ENCODE measurements around the gene POC1B. TPM values are rescaled to one million over a fixed set of nuclear protein-coding genes. Genes with fewer than 3 reads are reported as not detected.

Gene POC1B
- total RNA-seq, 1 donor from 2014 or later: 5.7 TPM

- H3K36me3 Mint-ChIP-seq (ENCODE audit: unreplicated experiment): peaks cover 7% of the 10 kb centered on the region
- TF ChIP-seq CTCF (IDR thresholded peaks at IDR 0.05; ENCODE audit: partially characterized antibody, unreplicated experiment): no peak
- peaks cover 14% of the 10 kb centered on the region for H3K9me3 Mint-ChIP-seq (ENCODE audit: unreplicated experiment)
- no peak overlapping the region for H3K27ac Mint-ChIP-seq (ENCODE audit: unreplicated experiment)
- no peak for DNase-seq
- H3K4me3 Mint-ChIP-seq (ENCODE audit: unreplicated experiment): no peak overlapping the region
- no peaks in the 10 kb centered on the region for H3K4me1 Mint-ChIP-seq (ENCODE audit: low read depth, unreplicated experiment)
- peaks cover 1% of the 10 kb centered on the region for H3K27me3 Mint-ChIP-seq (ENCODE audit: unreplicated experiment)
Observed at GRCh38 chr12:89439941-89440340, 85.9 kb downstream of the POC1B start.

GRCh38 chr12:89437231-89437630, 88.6 kb downstream of the POC1B start:
- Mint-ChIP-seq H3K9me3 (ENCODE audit: unreplicated experiment) (peaks cover 12% of the 10 kb centered on the region), H3K4me1 (ENCODE audit: low read depth, unreplicated experiment) (no peaks in the 10 kb centered on the region), H3K27ac (ENCODE audit: unreplicated experiment) (no peak overlapping the region), H3K4me3 (ENCODE audit: unreplicated experiment) (no peak overlapping the region), H3K36me3 (ENCODE audit: unreplicated experiment) (peaks cover 7% of the 10 kb centered on the region), H3K27me3 (ENCODE audit: unreplicated experiment) (no peaks in the 10 kb centered on the region)
- TF ChIP-seq CTCF (IDR thresholded peaks at IDR 0.05; ENCODE audit: partially characterized antibody, unreplicated experiment): no peak
- no peak for DNase-seq

- H3K4me3 Mint-ChIP-seq (ENCODE audit: unreplicated experiment): no peak overlapping the region
- peaks cover 6% of the 10 kb centered on the region for H3K9me3 Mint-ChIP-seq (ENCODE audit: unreplicated experiment)
- TF ChIP-seq CTCF (IDR thresholded peaks at IDR 0.05; ENCODE audit: partially characterized antibody, unreplicated experiment): no peak
- DNase-seq: no peak
- no peak overlapping the region for H3K27ac Mint-ChIP-seq (ENCODE audit: unreplicated experiment)
- H3K27me3 Mint-ChIP-seq (ENCODE audit: unreplicated experiment): no peaks in the 10 kb centered on the region
- no peaks in the 10 kb centered on the region for H3K4me1 Mint-ChIP-seq (ENCODE audit: low read depth, unreplicated experiment)
- H3K36me3 Mint-ChIP-seq (ENCODE audit: unreplicated experiment): peaks cover 7% of the 10 kb centered on the region
Observed at GRCh38 chr12:89436062-89436461, 89.8 kb downstream of the POC1B start.

- Mint-ChIP-seq H3K27ac (ENCODE audit: unreplicated experiment) (no peak overlapping the region), H3K36me3 (ENCODE audit: unreplicated experiment) (no peaks in the 10 kb centered on the region), H3K9me3 (ENCODE audit: unreplicated experiment) (peaks cover 6% of the 10 kb centered on the region), H3K27me3 (ENCODE audit: unreplicated experiment) (no peaks in the 10 kb centered on the region), H3K4me1 (ENCODE audit: low read depth, unreplicated experiment) (no peaks in the 10 kb centered on the region), H3K4me3 (ENCODE audit: unreplicated experiment) (no peak overlapping the region)
- TF ChIP-seq CTCF (IDR thresholded peaks at IDR 0.05; ENCODE audit: partially characterized antibody, unreplicated experiment): no peak
- no peak for DNase-seq
Observed at GRCh38 chr12:89433634-89434033, 92.2 kb downstream of the POC1B start.

- TF ChIP-seq CTCF (IDR thresholded peaks at IDR 0.05; ENCODE audit: partially characterized antibody, unreplicated experiment): no peak
- no peaks in the 10 kb centered on the region for H3K27me3 Mint-ChIP-seq (ENCODE audit: unreplicated experiment)
- no peaks in the 10 kb centered on the region for H3K4me1 Mint-ChIP-seq (ENCODE audit: low read depth, unreplicated experiment)
- no peak for DNase-seq
- no peaks in the 10 kb centered on the region for H3K36me3 Mint-ChIP-seq (ENCODE audit: unreplicated experiment)
- peaks cover 4% of the 10 kb centered on the region for H3K9me3 Mint-ChIP-seq (ENCODE audit: unreplicated experiment)
- no peak overlapping the region for H3K27ac Mint-ChIP-seq (ENCODE audit: unreplicated experiment)
- no peak overlapping the region for H3K4me3 Mint-ChIP-seq (ENCODE audit: unreplicated experiment)
Observed at GRCh38 chr12:89432396-89432795, 93.5 kb downstream of the POC1B start.

All from glutamatergic neuron (in vitro differentiated cells).